H9 (cell line): ENCODE results near the gene PPP5C. TPM values are rescaled to one million over a fixed set of nuclear protein-coding genes. Genes with fewer than 3 reads are reported as not detected.

Source experiments
- DNase-seq: peaks from one replicate; pipeline ENCODE4 v3.0.0-alpha.2; 2017
- H2AFZ ChIP-seq: one replicate; pipeline ENCODE4 v1.6.1; 2013; ENCODE audit warnings: mild to moderate bottlenecking, low read length, control low read depth, moderate library complexity
- H2AK5ac ChIP-seq: 2 replicates; pipeline ENCODE4 v1.6.1; 2013; ENCODE audit warnings: low read length, control low read depth, mixed read lengths; ENCODE audit not compliant: insufficient read length
- H2BK120ac ChIP-seq: one replicate; pipeline ENCODE4 v1.6.1; 2013; ENCODE audit warnings: low read depth, mild to moderate bottlenecking, low read length, control low read depth, inconsistent platforms; ENCODE audit not compliant: poor library complexity, severe bottlenecking
- H2BK12ac ChIP-seq: 2 replicates; pipeline ENCODE4 v1.6.1; 2013; ENCODE audit warnings: low read length, control low read depth, mixed read lengths, low read depth; ENCODE audit not compliant: insufficient read length
- H2BK15ac ChIP-seq: 2 replicates; pipeline ENCODE4 v1.6.1; 2013; ENCODE audit warnings: low read depth, low read length, control low read depth
- H2BK20ac ChIP-seq: one replicate; pipeline ENCODE4 v1.6.1; 2013; ENCODE audit warnings: low read depth, mild to moderate bottlenecking, low read length, control low read depth, inconsistent platforms; ENCODE audit not compliant: poor library complexity, severe bottlenecking
- H2BK5ac ChIP-seq: 2 replicates; pipeline ENCODE4 v1.6.1; 2013; ENCODE audit warnings: low read length, control low read depth, mixed read lengths; ENCODE audit not compliant: insufficient read length
- H3K14ac ChIP-seq: 2 replicates; pipeline ENCODE4 v1.6.1; 2013; ENCODE audit warnings: low read length, control low read depth; ENCODE audit not compliant: insufficient read depth
- H3K18ac ChIP-seq: 2 replicates; pipeline ENCODE4 v1.6.1; 2013; ENCODE audit warnings: low read depth, mild to moderate bottlenecking, mixed read lengths, low read length, control low read depth; ENCODE audit not compliant: insufficient read length
- H3K23ac ChIP-seq: 2 replicates; pipeline ENCODE4 v1.6.1; 2013; ENCODE audit warnings: low read length, control low read depth, mixed read lengths, low read depth; ENCODE audit not compliant: insufficient read length
- H3K23me2 ChIP-seq: 2 replicates; pipeline ENCODE4 v1.6.1; 2013; ENCODE audit warnings: low read depth, mild to moderate bottlenecking, mixed read lengths, low read length, control low read depth; ENCODE audit not compliant: insufficient read length, poor library complexity, severe bottlenecking
- H3K27ac ChIP-seq: 2 replicates; pipeline ENCODE4 v1.5.1; 2013; ENCODE audit warnings: low read length, control low read depth, mixed read lengths, low read depth; ENCODE audit not compliant: insufficient read length
- H3K27me3 ChIP-seq: 2 replicates; pipeline ENCODE4 v1.6.1; 2013; ENCODE audit warnings: low read length, control low read depth, inconsistent platforms; ENCODE audit not compliant: insufficient read depth
- H3K4ac ChIP-seq: 2 replicates; pipeline ENCODE4 v1.6.1; 2013; ENCODE audit warnings: low read depth, mild to moderate bottlenecking, control low read depth, inconsistent platforms, low read length, moderate library complexity
- H3K4me1 ChIP-seq: 2 replicates; pipeline ENCODE4 v1.6.1; 2013; ENCODE audit warnings: low read length, control low read depth, inconsistent platforms; ENCODE audit not compliant: insufficient read depth
- H3K4me2 ChIP-seq: 2 replicates; pipeline ENCODE4 v1.6.1; 2013; ENCODE audit warnings: low read length, control low read depth, mixed read lengths; ENCODE audit not compliant: insufficient read length, insufficient read depth
- H3K56ac ChIP-seq: 2 replicates; pipeline ENCODE4 v1.6.1; 2013; ENCODE audit warnings: low read depth, mild to moderate bottlenecking, mixed read lengths, low read length, control low read depth; ENCODE audit not compliant: insufficient read length
- H3K79me1 ChIP-seq: 2 replicates; pipeline ENCODE4 v1.6.1; 2013; ENCODE audit warnings: low read depth, mild to moderate bottlenecking, moderate library complexity, low read length, control low read depth, inconsistent platforms; ENCODE audit not compliant: insufficient read depth, poor library complexity, severe bottlenecking
- H3K79me2 ChIP-seq: 2 replicates; pipeline ENCODE4 v1.6.1; 2013; ENCODE audit warnings: low read length, control low read depth, inconsistent platforms; ENCODE audit not compliant: insufficient read depth
- H3K9ac ChIP-seq: 2 replicates; pipeline ENCODE4 v1.6.1; 2013; ENCODE audit warnings: low read length, control low read depth, mixed read lengths; ENCODE audit not compliant: insufficient read length; ENCODE audit errors: extremely low read depth
- H3K9me3 ChIP-seq: one replicate; pipeline ENCODE4 v1.6.1; 2013; ENCODE audit warnings: low read depth, low read length, inconsistent platforms; ENCODE audit not compliant: control insufficient read depth
- H3T11ph ChIP-seq: one replicate; pipeline ENCODE4 v1.6.1; 2013; ENCODE audit warnings: mild to moderate bottlenecking, low read length, control low read depth, inconsistent platforms
- H4K20me1 ChIP-seq: one replicate; pipeline ENCODE4 v1.6.1; 2013; ENCODE audit not compliant: control insufficient read depth, insufficient read length, insufficient read depth
- H4K5ac ChIP-seq: 2 replicates; pipeline ENCODE4 v1.6.1; 2013; ENCODE audit warnings: low read depth, mild to moderate bottlenecking, mixed read lengths, low read length, control low read depth; ENCODE audit not compliant: insufficient read length
- H4K8ac ChIP-seq: replicated peaks from 2 replicates; pipeline ENCODE4 v1.6.1; 2013; ENCODE audit warnings: low read length, control low read depth, mixed read lengths, low read depth; ENCODE audit not compliant: insufficient read length
- H4K91ac ChIP-seq: 2 replicates; pipeline ENCODE4 v1.6.1; 2013; ENCODE audit warnings: low read depth, mild to moderate bottlenecking, moderate library complexity, mixed read lengths, low read length, control low read depth; ENCODE audit not compliant: insufficient read length
- H3K27ac Mint-ChIP-seq, 3 experiments: 2 replicates in 2 of 3; 3 replicates in 1 of 3; pipeline ENCODE4 v1.8.0; 2020 to 2021; ENCODE audit warnings: mixed read lengths in 3 of 3, mild to moderate bottlenecking in 1 of 3, moderate library complexity in 1 of 3
- H3K27me3 Mint-ChIP-seq: 2 replicates; pipeline ENCODE4 v1.8.0; 2021; ENCODE audit warnings: low read depth, mild to moderate bottlenecking, moderate library complexity, mixed read lengths
- H3K36me3 Mint-ChIP-seq, 3 experiments: 2 replicates in 2 of 3; 3 replicates in 1 of 3; pipeline ENCODE4 v1.8.0; 2020 to 2021; ENCODE audit warnings: low read depth in 3 of 3, mixed read lengths in 3 of 3; ENCODE audit not compliant: insufficient read depth in 1 of 3
- H3K4me1 Mint-ChIP-seq, 2 experiments: 2 replicates each; pipeline ENCODE4 v1.8.0; 2020; ENCODE audit warnings: mixed read lengths in 2 of 2
- H3K4me3 Mint-ChIP-seq, 2 experiments: 2 replicates in 1 of 2; 3 replicates in 1 of 2; pipeline ENCODE4 v1.8.0; 2020 to 2021; ENCODE audit warnings: mild to moderate bottlenecking in 2 of 2, mixed read lengths in 2 of 2, moderate library complexity in 1 of 2
- H3K9me3 Mint-ChIP-seq, 2 experiments: 2 replicates in 1 of 2; 3 replicates in 1 of 2; pipeline ENCODE4 v1.8.0; 2020; ENCODE audit warnings: mild to moderate bottlenecking in 2 of 2, mixed read lengths in 2 of 2, moderate library complexity in 1 of 2
- CTCF ChIP-seq: fragments of 200-600 bp; sonication (generic); conservative IDR thresholded peaks from 3 replicates; pipeline ENCODE4 v1.8.0; 2021; ENCODE audit warnings: antibody characterized with exemption, mild to moderate bottlenecking
- WGBS: extraction: QIAGEN DNeasy Blood & Tissue Kit; methylation state at CpG from one replicate; pipeline ENCODE4 v1.1.7; 2013; ENCODE audit warnings: missing lambda C conversion rate, low lambda C conversion rate, mixed read lengths; ENCODE audit not compliant: insufficient read length; ENCODE audit errors: extremely low coverage; 5-methylcytosine and 5-hydroxymethylcytosine counted together
- total RNA-seq: library from RNA; stranded (reverse); gene quantifications from 2 replicates; pipeline ENCODE4 v1.2.1, GENCODE V29; 2021

The PPP5C gene
- total RNA-seq, 1 experiment from 2014 or later = 108 TPM

GRCh38 chr19:46306501-46306900 is 40.4 kb upstream of the PPP5C start:
- Histone ChIP-seq H3K27me3 (no peaks in the 10 kb centered on the region), H3K18ac (no peak overlapping the region), H3T11ph (no peak overlapping the region), H3K9ac (no peak overlapping the region), H3K4me2 (no peak overlapping the region), H2BK5ac (no peak overlapping the region), H3K4ac (no peak overlapping the region), H3K56ac (no peak overlapping the region), H3K79me1 (peaks cover 3% of the 10 kb centered on the region), H2BK20ac (no peak overlapping the region), H3K9me3 (peaks cover 11% of the 10 kb centered on the region), H3K23ac (no peak overlapping the region), H4K91ac (no peak overlapping the region), H3K4me1 (no peaks in the 10 kb centered on the region), H4K5ac (no peak overlapping the region), H3K14ac (no peak overlapping the region), H2BK12ac (no peak overlapping the region), H2BK120ac (no peak overlapping the region), H2AK5ac (no peak overlapping the region), H4K8ac (no peak overlapping the region), H2BK15ac (no peak overlapping the region), H3K27ac (no peak overlapping the region), H3K79me2 (no peaks in the 10 kb centered on the region), H4K20me1 (no peaks in the 10 kb centered on the region), H2AFZ (no peak overlapping the region), H3K23me2 (peaks cover 4% of the 10 kb centered on the region)
- DNase-seq = no peak
- TF ChIP-seq CTCF = no peak
- Mint-ChIP-seq H3K27me3 (no peaks in the 10 kb centered on the region; the same call in 1 of the 2 replicates), H3K4me1 (peaks cover 11 to 17% of the 10 kb centered on the region in 2 experiments), H3K9me3 (peaks cover 24 to 25% of the 10 kb centered on the region in 2 experiments), H3K27ac (no peak overlapping the region), H3K36me3 (peaks cover 45 to 68% (median 58%) of the 10 kb centered on the region in 3 experiments), H3K4me3 (no peak overlapping the region)
- no CpG with 5 or more reads among the region's 3 CpGs for WGBS
